Measurements from ENCODE around the gene FZD10. TPM values are rescaled to one million over a fixed set of nuclear protein-coding genes. Genes with fewer than 3 reads are reported as not detected.

The FZD10 gene
- total and polyA plus RNA-seq, 2 of the 8 experiments (the other 6 are each of a cell fraction or from before 2014, with no cell fraction given), result 0.11 to 0.60 TPM

GRCh38 chr12:130195776-130196175 lies 33.5 kb downstream of the FZD10 start:
- Histone ChIP-seq H4K8ac (ENCODE audit: extremely low read depth, insufficient read depth, low read length) (no peak overlapping the region), H3K4me3 (ENCODE audit: extremely low read depth in 1 of 4, insufficient read depth in 2 of 4, low read depth in 3 of 4, low read length in 4 of 4) (no peak overlapping the region), H3K4me2 (ENCODE audit: insufficient read depth in 1 of 2, low read depth in 2 of 2, low read length in 2 of 2) (no peak overlapping the region), H3K18ac (ENCODE audit: extremely low read depth, low read length) (no peak overlapping the region), H3K4ac (replicated peaks; ENCODE audit: insufficient read length, low read depth, low read length) (no peak overlapping the region), H3K4me1 (replicated peaks in 1 of 4; ENCODE audit: control insufficient read depth in 3 of 4, insufficient read depth in 4 of 4, low read length in 3 of 4) (0 out of 7 replicates have a peak, but pooled peaks cover 0 to 10% (median 2%) of the 10 kb centered on the region in 4 experiments), H3K56ac (replicated peaks; ENCODE audit: insufficient read length, low read depth, low read length) (no peak overlapping the region), H4K91ac (replicated peaks; ENCODE audit: insufficient read length, low read length) (no peak overlapping the region), H3K79me1 (ENCODE audit: low read depth, low read length) (no peaks in the 10 kb centered on the region), H2AFZ (ENCODE audit: low read length) (no peak overlapping the region), H2BK5ac (ENCODE audit: low read depth, low read length) (no peak overlapping the region), H3K9ac (replicated peaks in 1 of 4; ENCODE audit: extremely low read depth in 1 of 4, low read depth in 3 of 4, low read length in 3 of 4) (no peak overlapping the region), H3K79me2 (ENCODE audit: control insufficient read depth in 1 of 2, insufficient read depth in 2 of 2, low read length in 2 of 2) (no peaks in the 10 kb centered on the region), H4K5ac (ENCODE audit: insufficient read length, low read depth, low read length) (no peak overlapping the region), H2BK15ac (ENCODE audit: low read length) (no peak overlapping the region), H3K36me3 (ENCODE audit: control insufficient read depth in 2 of 4, insufficient read depth in 4 of 4, low read length in 3 of 4) (no peaks in the 10 kb centered on the region), H2BK20ac (ENCODE audit: low read length) (no peak overlapping the region), H3K27ac (ENCODE audit: low read depth, low read length) (no peak overlapping the region), H3K14ac (ENCODE audit: insufficient read length) (no peak overlapping the region), H3K9me3 (ENCODE audit: insufficient read depth in 2 of 2, low read depth in 1 of 2, low read length in 1 of 2) (no peaks in the 10 kb centered on the region; a peak in 1 of 4 replicates), H4K20me1 (replicated peaks in 1 of 2; ENCODE audit: control insufficient read depth in 1 of 2, insufficient read depth in 2 of 2, low read length in 2 of 2) (peaks cover 0 to 11% of the 10 kb centered on the region in 2 experiments), H3K23ac (ENCODE audit: insufficient read length) (no peak overlapping the region), H2BK120ac (replicated peaks; ENCODE audit: low read depth, low read length) (no peak overlapping the region), H2BK12ac (ENCODE audit: low read depth, low read length) (no peak overlapping the region), H3K27me3 (replicated peaks in 1 of 4; ENCODE audit: control insufficient read depth in 3 of 4, extremely low read depth in 1 of 4, insufficient read depth in 3 of 4, low read length in 3 of 4) (peaks cover 0 to 5% (median 4%) of the 10 kb centered on the region in 4 experiments; a peak in 4 of 7 replicates), H2AK5ac (ENCODE audit: low read depth, low read length) (no peak overlapping the region), H3K23me2 (ENCODE audit: low read depth, low read length) (peaks cover 12% of the 10 kb centered on the region; the same call in 1 of the 2 replicates)
- ChIA-PET POLR2A (ENCODE audit: partially characterized antibody) (no interaction called here), CTCF (ENCODE audit: partially characterized antibody) (interaction anchor here (0.7 to 4.8 kb wide), 7 partner anchors 12 to 556 kb away, joined by 3 to 32 read pairs (median 4); no protein-coding TSS in a partner anchor)
- 83% methylated on average over 12 of the region's 12 CpGs; no CpG with 5 or more reads in 1 of the 2 experiments for WGBS, 2 experiments (ENCODE audit: extremely low coverage in 1 of 2, insufficient coverage in 1 of 2, insufficient read length in 1 of 2, insufficient replicate concordance in 2 of 2, low coverage in 1 of 2, low lambda C conversion rate in 2 of 2, missing lambda C conversion rate in 1 of 2)
- FAIRE-seq (no peak), DNase-seq (ENCODE audit: low read depth in 1 of 2, low spot score in 2 of 2) (no peak)
- TF ChIP-seq CHD1 (IDR thresholded peaks at IDR 0.05; ENCODE audit: low read depth, low read length) (no peak), CBX8 (IDR thresholded peaks at IDR 0.05; ENCODE audit: borderline replicate concordance, low read depth, low read length) (no peak), RFX5 (IDR thresholded peaks at IDR 0.05; ENCODE audit: borderline replicate concordance, low read depth, low read length) (no peak), CREB1 (IDR thresholded peaks at IDR 0.05) (no peak), CTBP2 (IDR thresholded peaks at IDR 0.05; ENCODE audit: borderline replicate concordance, insufficient read depth, insufficient read length, low read length) (no peak), EP300 (IDR thresholded peaks at IDR 0.05; ENCODE audit: borderline replicate concordance in 1 of 2, low read depth in 2 of 2, low read length in 2 of 2) (no peak), BRCA1 (IDR thresholded peaks at IDR 0.05; ENCODE audit: low read depth, low read length) (no peak), GABPA (IDR thresholded peaks at IDR 0.05; ENCODE audit: borderline replicate concordance, insufficient read depth, low read length) (no peak), ATF2 (IDR thresholded peaks at IDR 0.05; ENCODE audit: low read length) (no peak), POU5F1 (IDR thresholded peaks at IDR 0.05; ENCODE audit: low read depth, low read length) (no peak), POLR2AphosphoS5 (IDR thresholded peaks at IDR 0.05; ENCODE audit: low read depth, low read length) (no peak), MAX (IDR thresholded peaks at IDR 0.05) (no peak)
